HepG2 (cell line): ENCODE results near the gene TLDC2.

Experiments
- CENPT ChIP-seq: sonication (generic); formaldehyde crosslinking; IDR thresholded peaks from 2 replicates; pipeline ENCODE4 v1.8.0; 2022; ENCODE audit warnings: low read depth, mild to moderate bottlenecking, moderate library complexity, missing genetic modification reagents
- CTCF ChIP-seq: sonication (generic); formaldehyde crosslinking; IDR thresholded peaks from 2 replicates; pipeline ENCODE4 v1.5.0; 2020; ENCODE audit warnings: mild to moderate bottlenecking, missing genetic modification reagents, moderate library complexity
- EZH2 ChIP-seq: conservative IDR thresholded peaks from 2 replicates; pipeline ENCODE4 v1.6.1; 2012; ENCODE audit warnings: mild to moderate bottlenecking, low read depth, low read length, moderate library complexity
- HDAC2 ChIP-seq: sonication (generic); formaldehyde crosslinking; IDR thresholded peaks from 2 replicates; pipeline ENCODE4 v1.4.0; 2020; ENCODE audit warnings: missing genetic modification reagents
- IRF9 ChIP-seq: sonication (generic); formaldehyde crosslinking; IDR thresholded peaks from 2 replicates; pipeline ENCODE4 v1.8.0; 2022; ENCODE audit warnings: missing genetic modification reagents, mild to moderate bottlenecking, borderline replicate concordance
- MAX ChIP-seq: IDR thresholded peaks from 2 replicates; pipeline ENCODE4 v1.6.1; 2012; ENCODE audit warnings: inconsistent platforms
- MEF2D ChIP-seq: sonication (generic); formaldehyde crosslinking; IDR thresholded peaks from 2 replicates; pipeline ENCODE4 v1.5.1; 2020; ENCODE audit warnings: mild to moderate bottlenecking, missing genetic modification reagents
- MYC ChIP-seq: sonication (generic); formaldehyde crosslinking; IDR thresholded peaks from 2 replicates; pipeline ENCODE4 v1.9.0; 2021; ENCODE audit warnings: missing genetic modification reagents, borderline replicate concordance
- SP2 ChIP-seq: sonication (generic); formaldehyde crosslinking; IDR thresholded peaks from 2 replicates; pipeline ENCODE4 v1.5.1; 2020; ENCODE audit warnings: mild to moderate bottlenecking, missing genetic modification reagents
- SUZ12 ChIP-seq: fragments of 150-350 bp; IDR thresholded peaks from 2 replicates; pipeline ENCODE4 v1.6.1; 2014; ENCODE audit warnings: low read depth, low read length
- THRA ChIP-seq: sonication (generic); formaldehyde crosslinking; IDR thresholded peaks from 2 replicates; pipeline ENCODE4 v1.4.0; 2020; ENCODE audit warnings: missing genetic modification reagents, borderline replicate concordance
- ZBED4 ChIP-seq: sonication (generic); formaldehyde crosslinking; IDR thresholded peaks from 2 replicates; pipeline ENCODE4 v1.4.0; 2020; ENCODE audit warnings: missing genetic modification reagents, borderline replicate concordance
- ZNF709 ChIP-seq: sonication (generic); formaldehyde crosslinking; IDR thresholded peaks from 2 replicates; pipeline ENCODE4 v1.5.0; 2020; ENCODE audit warnings: mild to moderate bottlenecking, missing genetic modification reagents

GRCh38 chr20:36890586-36890985 lies 14.6 kb downstream of the TLDC2 start:
- TF ChIP-seq MEF2D (no peak), EZH2 (no peak), SP2 (CRISPR knock-in tag) (no peak), MYC (CRISPR knock-in tag) (no peak), HDAC2 (no peak), ZNF709 (no peak), CENPT (CRISPR knock-in tag) (no peak), IRF9 (CRISPR knock-in tag) (no peak), CTCF (CRISPR knock-in tag) (no peak), MAX (no peak), ZBED4 (CRISPR knock-in tag) (no peak), SUZ12 (no peak), THRA (CRISPR knock-in tag) (no peak)
